G401 (cell line): ENCODE results near the gene UTF1. TPM values are rescaled to one million over a fixed set of nuclear protein-coding genes. Genes with fewer than 3 reads are reported as not detected.
"Not testable (repeated sequence)": the region's sequence is repeated elsewhere in the genome, so short reads cannot be mapped to it uniquely, and the experiment has no call there.

Source experiments
- DNase-seq: peaks from one replicate; pipeline ENCODE4 v3.0.0-alpha.2; 2015; ENCODE audit warnings: low spot score
- in situ Hi-C: cut with HindIII; loops from 2 replicates; pipeline ENCODE4 v1.10.0; 2016; ENCODE audit warnings: low sequenced_read_pairs, mixed read lengths
- total RNA-seq: library from RNA; depleted of rRNA; stranded (reverse); fragments of >200 nt; shearing (Covaris generic); gene quantifications from 2 replicates; pipeline ENCODE4 v1.2.3, GENCODE V29; 2014

UTF1 gene
- total RNA-seq, 1 experiment from 2014 or later, result not detected

DNA sequence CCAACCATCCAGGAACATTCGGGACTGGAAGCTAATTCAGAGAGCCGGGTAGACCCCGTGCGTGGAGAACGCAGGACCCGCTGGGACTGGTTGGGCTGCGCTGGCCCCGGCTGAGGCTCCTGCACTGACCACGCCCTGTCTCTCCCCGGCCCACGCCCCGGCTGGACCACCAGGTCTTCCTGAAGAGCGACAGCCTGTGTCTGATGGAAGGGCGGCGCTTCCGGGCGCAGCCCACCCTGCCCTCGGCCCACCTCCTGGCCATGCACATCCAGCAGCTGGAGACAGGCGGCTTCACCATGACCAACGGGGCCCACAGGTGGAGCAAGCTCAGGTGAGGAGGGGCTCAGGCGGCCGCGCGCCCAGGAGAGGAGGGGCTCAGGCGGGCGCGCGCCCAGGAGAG, 10.2 kb upstream of the UTF1 start:
- in situ Hi-C loops, result no loop called here
- no peak for DNase-seq

DNA sequence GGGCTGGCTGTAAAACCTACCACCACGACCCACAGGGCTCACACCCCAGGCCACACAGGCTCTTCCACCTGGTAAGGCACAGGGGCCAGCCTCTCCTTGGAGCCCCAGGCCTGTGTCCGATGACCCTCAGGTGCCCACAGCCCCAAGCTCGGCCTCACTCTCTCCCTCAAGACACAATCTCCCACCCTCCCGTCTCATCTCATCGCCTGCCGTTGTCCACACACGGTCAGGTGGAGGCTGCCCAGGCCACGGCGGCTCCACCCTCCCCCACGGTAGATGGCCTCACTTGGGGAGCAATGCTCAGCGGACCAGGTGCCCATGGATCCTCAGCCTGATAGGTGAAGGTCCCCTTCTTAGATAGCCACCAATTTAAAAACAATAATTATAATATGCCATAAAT, 8.7 kb upstream of the UTF1 start:
- in situ Hi-C loops, result no loop called here
- DNase-seq, result no peak

DNA sequence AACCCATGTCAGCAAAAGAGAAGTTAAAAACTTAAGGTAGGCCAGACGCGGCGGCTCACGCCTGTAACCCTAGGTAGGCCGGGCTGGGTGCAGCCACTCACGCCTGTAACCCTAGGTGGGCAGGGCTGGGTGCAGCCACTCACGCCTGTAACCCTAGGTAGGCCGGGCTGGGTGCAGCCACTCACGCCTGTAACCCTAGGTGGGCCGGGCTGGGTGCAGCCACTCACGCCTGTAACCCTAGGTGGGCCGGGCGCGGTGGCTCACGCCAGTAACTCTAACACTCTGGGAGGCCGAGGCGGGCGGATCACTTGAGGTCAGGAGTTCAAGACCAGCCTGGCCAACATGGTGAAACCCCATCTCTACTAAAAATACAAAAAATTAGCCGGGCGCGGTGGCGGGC, 8.3 kb upstream of the UTF1 start:
- in situ Hi-C loops, DNase-seq: not testable (repeated sequence)

DNA sequence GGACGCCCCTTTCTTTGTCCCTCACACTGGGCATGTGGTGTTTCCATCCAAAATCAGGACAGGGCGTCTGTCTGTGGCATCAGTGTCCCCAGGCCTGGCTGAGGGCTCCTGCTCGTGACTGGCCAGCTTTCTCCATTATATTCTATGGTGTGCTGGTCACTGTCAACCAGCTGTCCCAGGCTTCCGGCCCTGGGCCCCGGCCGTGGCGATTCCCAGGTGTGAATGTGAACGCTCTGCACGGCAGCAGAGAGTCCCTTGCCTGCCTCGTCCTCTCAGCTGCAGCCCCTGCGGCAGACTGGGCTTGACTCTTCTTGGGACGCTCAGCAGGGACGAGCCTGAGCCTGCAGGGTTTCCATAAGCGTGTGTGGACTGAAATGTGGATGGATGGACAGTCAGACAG, 5.9 kb upstream of the UTF1 start:
- in situ Hi-C loops, result no loop called here

DNA sequence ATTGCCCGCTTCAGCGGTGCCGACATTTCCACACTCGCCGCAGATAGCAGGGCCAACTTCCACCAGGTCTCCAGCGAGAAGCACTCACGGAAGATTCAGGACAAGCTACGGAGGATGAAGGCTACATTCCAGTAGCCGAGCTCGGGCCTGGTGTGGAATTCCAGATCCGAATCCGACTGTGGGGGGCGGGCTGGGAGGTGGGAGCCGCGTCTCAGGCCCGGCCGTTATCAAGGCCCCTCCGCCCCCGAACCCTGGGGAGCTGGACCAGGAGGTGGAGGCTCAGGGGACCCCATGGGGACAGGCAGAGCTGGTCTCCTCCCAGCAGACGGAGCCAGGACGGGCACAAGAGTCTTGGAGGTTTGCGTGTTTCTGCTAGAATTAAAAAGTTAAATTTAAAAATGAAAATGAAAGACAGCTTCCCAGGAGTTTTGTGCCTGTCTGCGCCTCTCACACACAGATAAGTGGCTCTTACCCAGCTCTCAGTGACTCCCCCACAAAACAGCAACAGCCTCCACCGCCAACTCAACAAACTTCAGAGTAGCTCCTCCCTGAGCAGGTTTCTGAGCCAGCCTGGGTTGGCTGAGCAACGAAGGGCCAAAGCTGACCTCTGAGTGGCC, 5.2 kb upstream of the UTF1 start:
- in situ Hi-C loops, result no loop called here
- DNase-seq, result no peak

More for the DNA sequence above, 5.9 kb upstream of the UTF1 start:
- DNase-seq, result no peak

DNA sequence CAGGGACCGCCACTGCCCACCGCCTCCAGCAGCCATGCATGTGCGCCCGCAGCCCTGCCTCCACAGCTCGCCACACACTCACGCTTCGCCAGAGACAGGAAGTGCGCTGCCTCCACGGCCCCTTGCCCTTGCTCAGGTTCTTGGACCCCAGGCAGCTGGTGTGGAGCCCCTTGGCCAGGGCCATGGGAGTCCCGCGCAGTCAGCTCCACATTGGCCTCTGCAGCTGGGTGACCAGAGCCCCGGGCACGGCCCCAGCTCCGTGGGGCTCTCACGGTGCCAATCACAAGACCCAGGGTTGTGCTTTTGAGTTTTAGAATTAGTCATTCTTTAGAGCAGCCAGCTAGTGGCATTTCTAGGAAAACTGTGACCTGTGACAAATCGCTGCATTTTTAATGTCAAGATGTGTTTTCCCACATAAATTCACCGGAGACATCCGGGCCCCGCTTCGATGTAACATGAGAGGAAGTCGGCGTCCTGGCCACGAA, 4.3 kb upstream of the UTF1 start:
- DNase-seq, result no peak
- in situ Hi-C loops, result no loop called here

DNA sequence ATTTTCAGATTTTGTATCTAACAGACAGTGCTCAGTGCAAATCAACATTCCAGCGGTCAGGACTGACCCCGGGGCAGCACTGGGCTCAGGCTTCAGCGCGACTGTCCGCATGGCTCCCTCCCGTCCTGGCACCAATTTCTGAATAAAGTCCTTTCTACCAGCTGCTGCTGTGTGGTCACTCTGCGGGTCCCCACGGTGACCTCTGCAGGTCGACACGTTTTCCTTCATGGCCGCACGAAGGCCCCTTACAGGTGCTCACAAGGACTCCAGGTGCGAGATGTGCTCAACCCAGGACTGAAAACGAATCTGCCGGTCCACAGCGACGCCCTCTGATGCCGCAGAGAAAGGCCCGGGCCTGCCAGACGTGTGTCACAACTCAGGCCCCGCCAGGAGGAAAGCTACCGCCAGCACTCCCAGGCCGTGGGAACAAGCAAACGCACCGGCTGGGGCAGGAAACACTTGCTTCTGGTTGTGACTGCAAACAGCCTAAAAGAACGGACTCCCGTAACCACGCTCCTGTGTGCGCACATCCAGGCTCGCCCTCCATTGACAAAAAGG, 3.7 kb upstream of the UTF1 start:
- in situ Hi-C loops, result no loop called here
- no peak for DNase-seq

DNA sequence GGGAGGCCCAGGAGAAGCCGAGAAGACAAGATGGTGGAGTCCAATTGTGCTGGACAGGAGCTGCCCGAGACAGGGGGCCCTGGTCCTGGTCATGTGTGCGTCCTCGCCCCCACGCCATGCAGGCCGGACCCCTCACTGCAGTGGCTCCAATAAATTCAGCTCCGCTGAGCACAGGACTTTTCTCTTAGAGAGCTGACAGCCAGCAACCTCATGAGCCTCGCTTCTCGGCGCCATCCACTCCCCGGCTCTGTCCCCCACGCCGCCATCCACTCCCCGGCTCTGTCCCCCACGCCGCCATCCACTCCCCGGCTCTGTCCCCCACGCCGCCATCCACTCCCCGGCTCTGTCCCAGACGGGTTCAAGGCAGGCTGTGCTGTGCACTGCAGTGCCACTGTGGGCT, 2.8 kb upstream of the UTF1 start:
- in situ Hi-C loops, result no loop called here
- DNase-seq, result no peak

DNA sequence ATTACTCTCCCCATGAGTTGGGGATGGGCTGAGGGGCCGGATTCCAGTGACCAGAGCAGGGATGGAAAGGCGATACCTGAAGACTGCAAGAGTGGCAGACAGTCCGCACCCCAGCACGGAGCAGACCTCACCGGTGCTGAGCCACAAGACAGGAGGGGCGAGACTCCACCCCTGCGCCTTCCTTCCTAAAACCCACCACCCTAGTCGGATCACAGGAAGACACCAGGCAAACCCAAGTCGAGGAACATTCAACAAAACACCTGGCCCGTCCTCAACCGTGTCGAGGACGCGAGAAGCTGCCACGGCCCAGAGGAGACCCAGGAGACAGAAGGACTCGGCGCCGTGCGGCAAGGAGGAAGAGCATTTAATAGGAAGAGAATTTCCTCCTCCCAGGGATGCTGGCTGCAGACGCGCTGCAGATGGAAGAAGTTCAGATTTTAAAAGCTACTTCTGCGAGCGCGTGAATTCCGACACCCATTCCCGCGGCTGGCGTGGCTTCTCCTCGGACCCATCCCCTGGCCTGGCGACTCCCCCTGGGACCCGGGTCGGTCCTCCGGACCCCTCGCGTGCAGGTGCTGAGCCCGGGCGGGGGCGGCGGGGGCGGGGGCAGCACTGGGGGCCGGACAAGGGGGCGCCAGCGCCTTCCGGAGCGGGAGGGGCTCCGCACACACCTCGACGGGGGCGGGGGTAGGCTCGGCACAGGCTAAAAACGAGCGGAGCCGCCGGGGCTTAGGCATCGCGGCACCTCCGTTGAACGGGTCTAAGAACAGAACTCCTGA, 563 bp upstream of the UTF1 start:
- in situ Hi-C loops, result no loop called here
- DNase-seq, result no peak

DNA sequence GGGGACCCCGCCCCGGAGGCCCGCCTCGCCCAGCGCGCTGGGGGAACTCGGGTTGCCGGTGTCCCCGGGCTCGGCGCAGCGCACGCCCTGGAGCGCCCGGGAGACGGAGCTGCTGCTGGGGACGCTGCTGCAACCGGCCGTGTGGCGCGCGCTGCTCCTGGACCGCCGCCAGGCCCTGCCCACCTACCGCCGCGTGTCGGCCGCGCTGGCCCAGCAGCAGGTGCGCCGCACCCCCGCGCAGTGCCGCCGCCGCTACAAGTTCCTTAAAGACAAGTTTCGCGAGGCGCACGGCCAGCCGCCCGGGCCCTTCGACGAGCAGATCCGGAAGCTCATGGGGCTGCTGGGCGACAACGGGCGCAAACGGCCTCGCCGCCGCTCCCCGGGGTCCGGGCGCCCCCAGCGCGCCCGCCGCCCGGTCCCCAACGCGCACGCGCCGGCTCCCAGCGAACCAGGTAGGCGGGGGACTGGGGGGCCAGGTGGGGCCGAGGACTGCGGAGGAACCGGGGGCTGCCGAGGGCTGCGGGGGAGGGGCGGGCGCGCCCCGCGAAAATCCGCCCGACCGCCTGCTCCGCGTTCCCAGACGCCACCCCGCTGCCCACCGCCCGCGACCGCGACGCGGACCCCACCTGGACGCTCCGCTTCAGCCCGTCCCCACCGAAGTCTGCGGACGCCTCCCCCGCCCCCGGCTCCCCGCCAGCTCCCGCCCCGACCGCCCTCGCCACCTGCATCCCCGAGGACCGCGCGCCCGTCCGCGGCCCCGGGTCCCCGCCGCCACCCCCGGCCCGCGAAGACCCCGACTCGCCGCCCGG, 574 bp downstream of the UTF1 start:
- DNase-seq, result no peak
- in situ Hi-C loops, result no loop called here

DNA sequence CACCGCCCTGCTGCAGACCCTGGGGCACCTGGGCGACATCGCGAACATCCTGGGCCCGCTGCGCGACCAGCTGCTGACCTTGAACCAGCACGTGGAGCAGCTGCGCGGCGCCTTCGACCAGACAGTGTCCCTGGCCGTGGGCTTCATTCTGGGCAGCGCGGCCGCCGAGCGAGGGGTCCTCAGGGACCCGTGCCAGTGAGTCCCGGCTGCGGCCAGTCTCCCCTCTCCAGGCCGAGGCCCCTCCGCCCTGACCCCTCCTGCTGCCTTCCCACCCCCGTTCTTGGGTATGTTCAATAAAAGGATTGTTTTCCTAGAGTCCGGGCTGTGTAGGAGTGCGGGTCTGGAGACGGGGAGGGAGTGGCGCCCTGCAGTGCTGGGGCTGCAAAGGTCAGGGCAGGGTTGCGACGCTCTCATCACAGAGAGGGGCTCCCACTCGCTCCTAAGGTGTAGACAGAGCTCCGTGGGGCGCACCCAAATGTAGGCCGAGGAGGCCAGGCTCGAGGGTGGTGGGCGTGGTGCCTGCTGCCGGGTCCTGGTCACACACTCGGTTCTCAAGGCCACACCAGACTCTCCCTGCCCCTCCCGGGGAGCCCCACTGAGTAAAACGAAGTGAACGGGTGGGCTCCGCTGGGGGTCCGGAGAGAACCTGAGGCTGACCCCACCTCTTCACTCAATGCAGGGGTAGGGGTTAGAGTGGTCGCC, 1.4 kb downstream of the UTF1 start:
- in situ Hi-C loops, result no loop called here
- no peak for DNase-seq

DNA sequence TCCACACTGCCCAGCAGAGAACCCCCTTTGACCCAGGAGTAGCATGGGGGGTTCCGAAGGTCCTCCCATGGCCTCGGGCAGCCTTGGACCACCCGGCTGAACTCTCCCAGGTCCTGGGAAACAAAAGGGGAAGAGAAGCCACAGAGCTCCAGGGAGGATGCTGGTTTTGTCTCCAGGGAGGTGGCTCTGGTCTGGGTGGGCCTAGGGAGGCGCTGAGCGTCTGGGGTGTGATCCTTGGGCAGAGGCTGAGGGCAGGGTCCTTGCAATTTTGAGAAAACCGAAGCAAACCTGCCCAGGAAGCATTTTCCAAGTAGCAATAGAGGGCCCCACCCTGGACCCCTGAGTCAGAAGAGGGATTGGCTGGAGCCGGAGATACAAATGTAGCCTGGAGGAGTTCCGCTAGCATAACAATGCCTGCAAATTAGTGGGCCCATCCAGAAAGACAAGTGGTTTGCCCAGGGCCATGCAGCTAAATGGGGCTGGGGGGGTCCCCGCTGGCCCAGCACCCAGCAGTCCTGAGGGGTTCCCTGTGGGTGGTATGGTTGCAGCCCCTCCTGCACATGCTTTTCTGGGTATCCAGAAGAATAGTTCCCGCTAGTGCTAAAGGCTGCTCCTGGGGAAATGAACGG, 2.0 kb downstream of the UTF1 start:
- no peak for DNase-seq
- in situ Hi-C loops, result no loop called here

DNA sequence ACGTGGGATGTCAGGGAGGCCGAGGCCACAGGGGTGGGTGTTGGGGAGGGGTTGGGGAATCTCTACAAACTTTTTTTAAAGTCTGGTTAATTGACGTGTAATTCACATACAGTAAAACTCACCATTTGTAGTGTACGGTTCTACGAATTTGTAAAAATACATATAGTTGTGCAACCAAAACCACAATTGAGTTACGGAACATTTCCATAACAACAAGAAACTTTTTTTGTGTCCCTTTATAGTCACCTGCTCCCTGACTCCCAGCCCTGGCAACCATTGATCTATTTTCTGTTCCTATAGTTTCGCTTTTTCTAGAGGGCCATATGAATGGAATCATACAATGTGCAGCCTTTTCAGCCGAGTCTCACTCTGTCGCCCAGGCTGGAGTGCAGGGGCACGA, 4.8 kb downstream of the UTF1 start:
- in situ Hi-C loops, DNase-seq: not testable (repeated sequence)

DNA sequence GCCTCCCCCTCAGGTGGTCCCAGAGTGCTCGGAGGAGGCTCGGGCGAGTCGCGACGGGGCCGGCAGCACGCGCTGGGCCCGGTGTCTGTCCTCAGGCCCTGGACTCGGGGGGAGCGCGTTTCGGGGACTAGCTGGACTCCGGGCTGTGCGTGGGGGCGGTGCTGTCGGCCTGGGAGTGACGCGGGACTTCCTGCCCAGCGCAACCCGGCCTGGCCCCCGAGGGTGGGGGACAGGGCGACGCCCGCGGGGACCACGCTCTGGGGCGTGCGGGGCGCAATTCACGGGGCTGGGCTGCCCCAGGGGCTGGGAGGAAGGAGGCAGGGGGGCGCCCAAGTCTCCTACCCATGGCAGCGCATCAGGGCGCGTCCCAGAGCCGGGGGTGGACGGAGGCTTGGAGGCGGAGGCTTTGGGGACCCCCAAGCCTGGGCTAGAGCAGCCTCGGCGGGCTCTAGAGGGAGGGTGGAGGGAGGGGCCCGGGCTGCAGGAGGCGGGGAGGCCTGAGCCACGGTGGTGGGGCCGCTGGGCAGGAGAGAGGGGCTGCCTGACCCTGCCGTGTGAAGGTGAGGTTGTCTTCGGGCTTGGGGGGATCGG, 5.3 kb downstream of the UTF1 start:
- in situ Hi-C loops, result no loop called here
- no peak for DNase-seq

DNA sequence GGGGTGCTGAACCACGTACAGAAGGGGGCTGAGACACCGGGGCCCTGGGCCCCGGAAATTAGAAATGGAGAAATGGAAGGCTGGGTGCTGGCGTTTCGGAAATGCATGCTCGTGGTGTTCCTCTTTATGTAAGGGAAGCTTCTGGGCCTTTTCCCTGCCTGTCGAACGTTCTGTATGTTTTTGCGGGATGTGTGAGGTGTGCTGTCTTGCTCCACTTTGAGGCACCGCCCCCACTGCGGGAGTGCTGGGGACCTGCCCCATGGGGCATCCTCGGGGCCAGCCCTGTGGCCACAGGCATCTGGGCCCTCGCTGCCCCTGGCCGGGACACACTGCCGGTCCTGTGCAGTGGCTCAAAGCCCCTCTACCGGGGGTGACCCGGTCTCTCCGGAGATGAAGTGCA, 5.9 kb downstream of the UTF1 start:
- no peak for DNase-seq
- in situ Hi-C loops, result no loop called here

DNA sequence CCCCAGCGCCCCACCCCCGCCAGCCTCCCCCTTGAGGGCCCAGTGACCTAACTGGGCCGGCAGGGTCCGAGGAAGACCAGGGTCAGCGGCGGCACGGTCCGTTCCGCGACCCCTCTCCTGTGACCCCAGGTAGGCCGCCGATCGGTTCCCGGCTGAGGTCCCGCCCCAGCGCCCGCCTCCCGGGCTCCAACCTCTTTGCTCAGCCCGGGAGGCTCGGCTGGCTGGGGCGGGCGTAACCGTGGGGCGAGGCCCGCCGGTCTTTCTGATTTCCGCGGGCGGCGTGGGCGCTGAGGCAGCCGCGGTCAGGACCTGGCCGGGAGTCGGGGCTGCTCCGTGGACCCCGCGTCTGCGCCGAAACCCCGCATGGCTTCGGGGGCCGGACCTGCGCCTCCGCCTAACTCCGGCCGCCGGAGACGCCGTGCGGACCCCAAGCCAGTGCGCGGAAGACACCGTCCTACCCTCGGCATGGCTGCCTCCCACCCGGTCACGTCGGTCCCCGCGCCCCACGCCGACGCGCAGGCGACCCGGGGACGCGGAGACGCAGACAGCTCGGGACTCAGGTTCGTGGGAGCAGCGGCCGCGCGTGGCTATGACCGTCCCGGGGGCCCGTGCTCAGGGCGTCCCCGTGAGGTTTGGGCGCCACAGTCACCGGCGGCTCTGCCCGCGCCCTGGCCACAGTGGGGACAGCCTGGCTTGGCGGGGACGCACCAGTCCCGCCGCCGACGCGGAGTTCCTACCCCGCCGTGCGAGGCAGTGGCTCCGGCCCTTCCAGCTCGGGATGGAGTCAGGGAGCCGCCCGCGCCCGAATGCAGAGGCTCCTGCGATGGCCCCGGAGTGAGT, 6.6 kb downstream of the UTF1 start:
- DNase-seq, result no peak
- in situ Hi-C loops, result no loop called here

DNA sequence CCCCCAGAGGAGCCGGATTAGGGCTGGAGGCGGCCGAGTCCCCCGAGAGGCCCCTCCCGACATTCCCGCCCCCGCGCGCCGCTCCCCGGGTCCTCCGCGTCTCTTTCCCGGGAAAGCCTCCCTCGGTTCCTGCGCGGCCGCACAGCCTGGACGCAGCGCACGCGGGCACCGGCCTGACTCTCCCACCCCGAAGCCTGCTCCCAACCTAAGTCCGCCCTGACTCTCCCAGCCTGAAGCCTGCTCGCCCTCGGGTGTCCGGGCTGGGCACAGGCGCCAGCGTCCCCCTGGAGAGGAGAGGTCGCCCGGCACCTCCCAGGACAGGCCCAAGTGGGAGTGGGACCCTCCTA, 7.2 kb downstream of the UTF1 start:
- in situ Hi-C loops, result no loop called here
- no peak for DNase-seq
